Thyroid gland (tissue), 4 donors: ENCODE measurements around the gene KCNJ14. TPM values are rescaled to one million over a fixed set of nuclear protein-coding genes. Genes with fewer than 3 reads are reported as not detected.

Source experiments
- DNase-seq, 2 donors: peaks; one replicate each; pipeline ENCODE4 v3.0.0-alpha.2; 2019
- H3K27ac ChIP-seq, 3 donors: fragments of 200-600 bp; sonication (generic); 1 replicate in 2 of 3; 2 replicates in 1 of 3; pipeline ENCODE4 v1.5.1; 2016 to 2019; ENCODE audit warnings: mild to moderate bottlenecking in 1 of 3, moderate library complexity in 1 of 3
- H3K27me3 ChIP-seq: fragments of 200-600 bp; sonication (generic); one replicate; pipeline ENCODE4 v1.5.1; 2019
- H3K36me3 ChIP-seq, 2 donors: fragments of 200-600 bp; sonication (generic); one replicate each; pipeline ENCODE4 v1.5.1; 2016 to 2019
- H3K4me1 ChIP-seq, 2 donors: fragments of 200-600 bp; sonication (generic); one replicate each; pipeline ENCODE4 v1.5.1; 2017 to 2019
- H3K4me3 ChIP-seq, 3 donors: fragments of 200-600 bp; sonication (generic); replicated peaks in 1 of 3; 1 replicate in 2 of 3; 2 replicates in 1 of 3; pipeline ENCODE4 v1.5.1; 2016; ENCODE audit warnings: mild to moderate bottlenecking in 1 of 3
- H3K9me3 ChIP-seq: fragments of 200-600 bp; sonication (generic); one replicate; pipeline ENCODE4 v1.5.1; 2017
- POLR2A ChIP-seq, 2 donors: fragments of 450-650 bp; IDR thresholded peaks; one replicate each; pipeline ENCODE4 v1.6.1; 2017; ENCODE audit warnings: antibody characterized with exemption in 2 of 2, mild to moderate bottlenecking in 2 of 2, moderate library complexity in 1 of 2
- WGBS, 2 donors: methylation state at CpG; one replicate each; pipeline ENCODE4 v1.1.5; 2017; 5-methylcytosine and 5-hydroxymethylcytosine counted together
- intact Hi-C: fragments of 100-400 bp; cut with DNase I; formaldehyde crosslinking; loops from one replicate; pipeline ENCODE4 v1.15.1; 2023
- total RNA-seq, 4 donors: library from RNA; depleted of rRNA; stranded (reverse); fragments of >200 nt; gene quantifications; one replicate each; pipeline ENCODE4 v1.2.3, GENCODE V29; 2016
- TF ChIP-seq, protein P1 (sequence below), 6 experiments: fragments of 200-600 bp in 3 of 6; fragments of 450-650 bp in 3 of 6; sonication (generic) in 3 of 6; IDR thresholded peaks; one replicate each; pipeline ENCODE4 v1.5.1; 2016 to 2019; ENCODE audit warnings: antibody characterized with exemption in 6 of 6, mild to moderate bottlenecking in 2 of 6, inconsistent platforms in 1 of 6, moderate library complexity in 1 of 6

The KCNJ14 gene
- total RNA-seq, 4 donors from 2014 or later, result 1.2 to 1.9 (median 1.4) TPM

DNA sequence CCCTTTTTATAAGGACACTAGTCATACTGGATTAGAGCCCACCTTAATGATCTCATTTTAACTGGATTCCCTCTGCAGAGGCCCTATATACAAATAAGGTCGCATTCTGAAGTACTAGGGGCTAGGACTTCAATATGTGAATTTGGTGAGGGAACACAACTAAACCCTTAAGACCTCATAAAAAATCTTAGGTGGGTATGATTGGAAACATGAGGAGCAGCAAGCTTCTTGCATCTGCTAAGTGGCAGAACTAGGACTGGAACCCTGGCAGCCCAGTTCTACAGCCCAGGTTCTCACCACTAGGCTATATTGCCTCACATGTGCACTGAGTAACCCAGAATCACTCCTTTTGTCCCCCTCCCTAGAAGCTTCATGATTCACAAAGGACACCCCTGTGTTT, 26.7 kb upstream of the KCNJ14 start:
- WGBS, 2 donors, result 84 to 100% methylated on average over 1 of the region's 1 CpG
- Histone ChIP-seq H3K36me3 (no peaks in the 10 kb centered on the region), H3K27me3 (no peaks in the 10 kb centered on the region), H3K27ac (no peak overlapping the region), H3K4me1 (no peaks in the 10 kb centered on the region), H3K4me3 (no peak overlapping the region), H3K9me3 (no peaks in the 10 kb centered on the region)
- no peak for DNase-seq
- intact Hi-C loops, result no loop called here
- TF ChIP-seq, protein P1, sequence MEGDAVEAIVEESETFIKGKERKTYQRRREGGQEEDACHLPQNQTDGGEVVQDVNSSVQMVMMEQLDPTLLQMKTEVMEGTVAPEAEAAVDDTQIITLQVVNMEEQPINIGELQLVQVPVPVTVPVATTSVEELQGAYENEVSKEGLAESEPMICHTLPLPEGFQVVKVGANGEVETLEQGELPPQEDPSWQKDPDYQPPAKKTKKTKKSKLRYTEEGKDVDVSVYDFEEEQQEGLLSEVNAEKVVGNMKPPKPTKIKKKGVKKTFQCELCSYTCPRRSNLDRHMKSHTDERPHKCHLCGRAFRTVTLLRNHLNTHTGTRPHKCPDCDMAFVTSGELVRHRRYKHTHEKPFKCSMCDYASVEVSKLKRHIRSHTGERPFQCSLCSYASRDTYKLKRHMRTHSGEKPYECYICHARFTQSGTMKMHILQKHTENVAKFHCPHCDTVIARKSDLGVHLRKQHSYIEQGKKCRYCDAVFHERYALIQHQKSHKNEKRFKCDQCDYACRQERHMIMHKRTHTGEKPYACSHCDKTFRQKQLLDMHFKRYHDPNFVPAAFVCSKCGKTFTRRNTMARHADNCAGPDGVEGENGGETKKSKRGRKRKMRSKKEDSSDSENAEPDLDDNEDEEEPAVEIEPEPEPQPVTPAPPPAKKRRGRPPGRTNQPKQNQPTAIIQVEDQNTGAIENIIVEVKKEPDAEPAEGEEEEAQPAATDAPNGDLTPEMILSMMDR (IDR thresholded peaks at IDR 0.05), result no peak
- no peak for TF ChIP-seq POLR2A (IDR thresholded peaks at IDR 0.05)

DNA sequence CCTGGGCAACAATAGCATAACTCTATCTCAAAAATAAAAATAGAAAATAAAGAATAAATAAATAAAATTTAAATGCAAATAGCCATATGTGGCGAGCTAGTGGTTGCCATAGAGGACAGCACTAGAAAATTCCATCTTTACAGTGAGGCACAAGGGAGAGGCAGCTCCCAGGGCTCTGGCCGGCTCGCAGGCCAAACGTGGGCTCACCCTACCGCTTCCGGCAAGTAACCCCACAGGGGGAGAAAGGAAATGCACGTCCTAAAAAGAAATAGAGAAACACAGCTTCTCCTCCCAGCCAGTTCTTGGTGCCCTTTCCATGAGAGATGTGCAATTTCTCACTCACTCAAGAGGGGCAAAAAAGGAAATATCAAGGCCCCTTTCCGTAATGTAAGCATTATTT, 22.0 kb upstream of the KCNJ14 start:
- H3K4me1 ChIP-seq, result no peaks in the 10 kb centered on the region
- intact Hi-C loops, result no loop called here
- no peak overlapping the region for H3K27ac ChIP-seq
- no peak for DNase-seq
- 71 to 73% methylated on average over 8 of the region's 8 CpGs for WGBS, 2 donors
- TF ChIP-seq POLR2A (IDR thresholded peaks at IDR 0.05), result no peak
- TF ChIP-seq, protein P1 (IDR thresholded peaks at IDR 0.05), result no peak
- H3K4me3 ChIP-seq, result no peak overlapping the region
- H3K27me3 ChIP-seq, result no peaks in the 10 kb centered on the region
- no peaks in the 10 kb centered on the region for H3K36me3 ChIP-seq
- H3K9me3 ChIP-seq, result no peaks in the 10 kb centered on the region

DNA sequence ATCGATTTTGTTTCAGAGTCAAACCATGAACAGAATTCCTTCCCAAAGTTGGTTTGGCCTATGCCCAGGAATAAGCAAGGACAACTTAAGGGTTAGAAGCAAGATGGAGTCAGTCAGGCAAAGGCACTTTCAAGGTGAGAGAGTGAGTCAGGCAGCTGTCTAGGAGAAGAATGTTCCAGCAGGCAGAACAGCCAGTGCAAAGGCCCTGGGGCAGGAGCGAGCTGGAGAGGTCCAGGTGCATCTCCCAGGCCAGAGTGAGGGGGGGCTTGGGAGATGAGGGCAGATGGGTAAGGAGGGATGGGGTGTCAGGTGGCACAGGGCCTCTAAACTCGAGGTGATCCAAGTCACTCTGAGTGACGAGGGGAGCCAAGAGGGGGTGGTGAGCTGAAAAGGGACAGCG, 18.8 kb upstream of the KCNJ14 start:
- Histone ChIP-seq H3K9me3 (no peaks in the 10 kb centered on the region), H3K27me3 (no peaks in the 10 kb centered on the region), H3K27ac (no peak overlapping the region), H3K36me3 (no peaks in the 10 kb centered on the region), H3K4me3 (no peak overlapping the region), H3K4me1 (no peaks in the 10 kb centered on the region)
- WGBS, 2 donors, result 88 to 92% methylated on average over 5 of the region's 5 CpGs
- DNase-seq, result no peak
- TF ChIP-seq, protein P1 (IDR thresholded peaks at IDR 0.05), result no peak
- no peak for TF ChIP-seq POLR2A (IDR thresholded peaks at IDR 0.05)
- intact Hi-C loops, result no loop called here

DNA sequence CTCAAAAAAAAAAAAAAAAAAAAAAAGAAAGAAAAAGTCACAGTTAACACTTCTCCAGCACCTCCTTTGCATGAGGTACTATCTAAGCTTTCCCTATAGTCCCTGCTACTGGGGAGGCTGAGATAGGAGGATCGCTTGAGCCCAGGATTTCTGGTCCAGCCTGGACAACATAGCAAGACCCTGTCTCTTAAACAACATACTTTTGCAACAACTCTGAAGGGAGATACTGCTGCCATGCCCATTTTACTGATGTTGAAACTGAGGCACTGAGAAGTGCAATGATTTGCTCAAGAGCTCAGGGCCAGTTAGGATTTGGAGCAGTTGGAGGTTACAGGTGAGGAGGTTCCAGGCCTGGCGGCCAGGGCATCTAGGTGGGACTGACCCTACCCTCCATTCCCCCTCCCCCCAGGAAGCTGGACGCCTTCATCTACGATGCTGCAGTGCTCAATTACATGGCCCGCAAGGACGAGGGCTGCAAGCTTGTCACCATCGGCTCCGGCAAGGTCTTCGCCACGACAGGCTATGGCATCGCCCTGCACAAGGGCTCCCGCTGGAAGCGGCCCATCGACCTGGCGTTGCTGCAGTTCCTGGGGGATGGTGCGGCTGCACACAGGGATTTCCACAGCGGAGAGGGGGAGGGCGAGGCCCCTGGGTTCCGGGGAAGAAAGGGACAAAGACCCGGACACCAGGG, 13.9 kb upstream of the KCNJ14 start:
- H3K36me3 ChIP-seq, result no peaks in the 10 kb centered on the region
- no peaks in the 10 kb centered on the region for H3K9me3 ChIP-seq
- TF ChIP-seq POLR2A (IDR thresholded peaks at IDR 0.05), result no peak
- TF ChIP-seq, protein P1 (IDR thresholded peaks at IDR 0.05), result no peak
- no peak overlapping the region for H3K4me3 ChIP-seq
- no peaks in the 10 kb centered on the region for H3K27me3 ChIP-seq
- H3K4me1 ChIP-seq, result peaks cover 18% of the 10 kb centered on the region in 2 donors
- WGBS, 2 donors, result 91 to 93% methylated on average over 17 to 20 of the region's 20 CpGs
- no peak overlapping the region for H3K27ac ChIP-seq
- DNase-seq, result no peak
- intact Hi-C loops, result loop anchor here (10.0 kb wide), 1 partner anchor 47 kb away; the partner anchor contains the start of genes GRIN2D and KDELR1
